RKO (cell line): ENCODE data around the gene UBE2G1.
"Not testable (repeated sequence)": the region's sequence is repeated elsewhere in the genome, so short reads cannot be mapped to it uniquely, and the experiment has no call there.

Source experiments
- DNase-seq: peaks from one replicate; pipeline ENCODE4 v3.0.0-alpha.2; 2016; ENCODE audit warnings: low spot score

UBE2G1 gene

DNA sequence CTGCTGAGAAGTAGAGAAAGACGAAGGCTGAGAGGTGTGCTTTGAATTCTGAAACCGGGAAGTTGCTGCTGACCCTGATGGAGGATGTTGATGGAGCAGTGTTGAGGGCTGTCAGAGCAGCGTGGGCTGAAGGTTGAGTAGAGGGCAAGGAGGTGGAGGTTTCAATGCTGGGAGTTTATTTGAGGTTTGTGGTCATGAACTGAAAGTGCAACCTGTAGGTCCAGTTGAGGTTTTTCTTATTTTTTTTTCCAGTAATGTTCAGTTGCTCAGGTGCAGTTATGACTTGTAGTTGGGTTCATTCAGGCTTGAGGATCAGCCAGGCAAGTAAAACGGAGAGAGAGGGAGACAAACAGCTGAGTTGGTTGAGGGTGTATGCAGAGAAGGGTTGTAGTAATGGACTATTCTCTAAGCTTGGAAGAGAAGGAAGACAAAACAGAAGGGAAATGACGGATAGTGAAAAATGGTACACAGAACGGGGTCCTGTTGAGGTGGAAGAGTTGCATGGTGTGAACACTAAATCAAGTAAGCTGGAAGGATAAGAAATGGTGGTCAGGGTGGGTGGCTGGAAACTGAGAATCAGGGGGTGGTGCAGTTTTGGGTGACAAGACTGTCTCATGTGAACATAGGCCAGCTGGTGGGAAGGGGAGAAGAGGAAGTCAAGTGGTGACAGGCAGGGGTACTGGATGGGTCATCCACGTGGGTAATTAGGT, 8.7 kb upstream of the UBE2G1 start:
- no peak for DNase-seq

DNA sequence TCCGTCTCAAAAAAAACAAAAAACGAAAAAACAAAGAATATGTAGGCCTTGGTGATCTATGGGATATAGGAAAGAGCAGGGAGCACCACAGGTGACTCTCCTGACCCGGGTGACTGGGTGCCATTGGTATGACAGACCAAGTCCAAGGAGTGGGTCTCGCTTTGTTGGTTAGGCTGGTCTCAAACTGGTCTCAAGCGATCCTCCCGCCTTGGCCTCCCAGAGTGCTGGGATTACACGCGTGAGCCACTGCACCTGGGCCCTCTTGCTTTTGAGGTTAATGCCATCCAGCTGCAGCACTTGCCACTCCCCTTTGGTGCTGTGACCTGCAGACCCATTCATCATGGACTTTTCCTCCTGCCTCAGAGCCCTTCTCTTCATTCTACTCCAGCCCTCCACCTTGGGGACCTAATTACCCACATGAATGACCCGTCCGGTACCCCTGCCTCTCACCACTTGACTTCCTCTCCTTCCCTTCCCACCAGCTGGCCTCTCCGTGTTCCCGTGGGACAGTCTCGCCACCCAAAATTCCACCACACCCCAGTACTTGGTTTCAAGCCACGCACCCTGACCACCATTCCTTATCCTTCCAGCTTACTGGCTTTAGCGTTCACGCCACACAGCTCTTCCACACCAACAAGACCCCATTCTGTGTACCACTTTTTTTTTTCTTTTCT, 3.2 kb upstream of the UBE2G1 start:
- no peak for DNase-seq

GRCh38 chr17:4368341-4368740, 1.9 kb upstream of the UBE2G1 start:
- no peak for DNase-seq

GRCh38 chr17:4367177-4367576, 702 bp upstream of the UBE2G1 start:
- not testable (repeated sequence) for DNase-seq

DNA sequence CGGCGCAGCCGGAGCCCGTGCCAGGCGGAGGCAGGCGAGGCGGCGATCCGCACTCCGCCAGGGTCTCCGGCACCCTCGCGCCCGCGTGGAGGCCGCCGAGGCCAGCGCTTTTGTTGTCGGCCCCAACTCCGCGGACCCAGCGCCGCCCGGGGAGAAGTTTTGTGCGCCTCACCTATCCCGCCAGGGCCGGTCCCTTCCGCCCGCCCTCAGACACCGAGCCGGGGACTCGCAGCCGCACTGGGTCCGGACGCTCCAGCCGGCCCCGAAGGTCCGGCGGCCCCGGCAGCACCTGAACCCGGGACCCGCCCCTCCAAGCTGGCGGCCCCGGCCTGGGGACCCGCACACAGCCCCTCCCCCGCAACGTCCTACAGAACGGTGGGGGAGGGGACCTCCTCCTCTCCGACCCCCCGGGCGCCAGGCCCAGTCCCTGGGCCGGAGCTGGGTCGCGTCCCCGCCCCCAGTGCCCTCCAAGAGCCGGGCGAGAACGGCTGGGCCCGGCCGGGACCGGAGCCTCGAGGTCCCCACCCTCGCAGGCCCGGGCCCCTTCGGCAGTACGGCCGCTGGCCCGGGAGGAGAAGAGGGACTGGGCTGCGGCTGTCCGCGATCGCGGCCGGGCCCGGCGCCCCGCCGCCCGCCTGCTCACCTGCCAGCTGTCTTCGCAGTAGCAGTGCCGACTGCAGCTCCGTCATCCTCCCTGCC, 698 bp downstream of the UBE2G1 start:
- DNase-seq, result peak; percentile 19

DNA sequence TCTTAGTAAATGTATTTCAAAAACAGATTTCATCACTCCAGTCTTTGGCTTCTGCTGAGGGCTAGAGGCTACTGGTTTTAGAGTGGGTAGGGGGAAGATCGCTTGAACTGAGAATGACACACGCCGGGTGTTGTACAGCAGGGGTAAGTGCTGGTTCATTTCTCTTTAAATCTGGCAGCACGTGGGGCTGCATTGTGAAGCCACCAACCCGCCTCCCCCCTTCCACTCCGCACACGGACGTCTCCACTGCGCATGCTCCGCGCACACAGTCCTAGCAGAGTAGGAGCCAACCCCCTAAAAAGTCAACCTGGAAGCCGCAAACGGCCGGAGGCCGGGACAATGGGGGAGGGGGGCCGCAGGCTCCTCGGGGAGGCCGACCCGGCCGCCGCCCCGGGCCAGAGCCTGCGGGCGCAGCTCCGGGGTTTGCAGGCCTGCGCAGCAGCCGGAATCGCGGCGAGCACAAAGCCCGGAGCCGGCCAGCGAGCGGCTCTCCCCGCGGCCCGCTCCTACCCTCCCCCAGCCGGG, 1.3 kb downstream of the UBE2G1 start:
- DNase-seq, result peak; percentile 95

DNA sequence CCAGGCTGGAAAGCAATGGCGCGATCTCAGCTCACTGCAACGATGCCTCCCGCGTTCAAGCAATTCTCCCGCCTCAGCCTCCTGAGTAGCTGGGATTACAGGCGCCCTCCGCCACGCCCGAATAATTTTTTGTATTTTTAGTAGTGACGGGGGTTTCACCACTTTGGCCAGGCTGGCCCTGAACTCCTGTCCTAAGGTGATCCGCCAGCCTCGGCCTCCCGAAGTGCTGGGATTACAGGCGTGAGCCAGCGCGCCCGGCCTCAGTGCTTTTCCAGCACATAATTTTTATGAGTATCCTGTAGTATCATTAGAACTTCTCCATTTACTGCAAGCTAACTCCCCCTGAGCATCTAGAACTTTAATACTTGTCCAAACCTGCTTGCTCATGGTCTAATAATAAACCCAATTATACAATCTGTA, 1.8 kb downstream of the UBE2G1 start:
- DNase-seq, result no peak

- no peak for DNase-seq
Observed at GRCh38 chr17:4362141-4362540, 4.3 kb downstream of the UBE2G1 start.

- no peak for DNase-seq
Observed at GRCh38 chr17:4358154-4358553, 8.3 kb downstream of the UBE2G1 start.

DNA sequence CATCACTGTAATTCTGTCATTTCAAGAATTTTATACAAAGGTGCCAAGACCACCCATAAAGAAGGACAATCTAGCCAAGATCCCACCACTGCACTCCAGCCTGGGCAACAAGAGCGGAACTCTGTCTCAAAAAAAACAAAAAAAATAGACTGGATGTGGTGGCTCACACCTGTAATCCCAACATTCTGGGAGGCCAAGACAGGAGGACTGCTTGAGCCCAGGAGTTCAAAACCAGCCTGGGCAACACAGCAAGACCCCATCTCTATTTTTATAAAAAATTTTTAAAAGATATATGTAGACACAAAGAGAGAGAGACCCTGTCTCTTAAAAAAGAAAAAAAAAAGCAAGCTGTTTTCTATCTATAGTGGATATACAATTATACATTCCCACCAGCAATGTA, 8.8 kb downstream of the UBE2G1 start:
- DNase-seq, result no peak

DNA sequence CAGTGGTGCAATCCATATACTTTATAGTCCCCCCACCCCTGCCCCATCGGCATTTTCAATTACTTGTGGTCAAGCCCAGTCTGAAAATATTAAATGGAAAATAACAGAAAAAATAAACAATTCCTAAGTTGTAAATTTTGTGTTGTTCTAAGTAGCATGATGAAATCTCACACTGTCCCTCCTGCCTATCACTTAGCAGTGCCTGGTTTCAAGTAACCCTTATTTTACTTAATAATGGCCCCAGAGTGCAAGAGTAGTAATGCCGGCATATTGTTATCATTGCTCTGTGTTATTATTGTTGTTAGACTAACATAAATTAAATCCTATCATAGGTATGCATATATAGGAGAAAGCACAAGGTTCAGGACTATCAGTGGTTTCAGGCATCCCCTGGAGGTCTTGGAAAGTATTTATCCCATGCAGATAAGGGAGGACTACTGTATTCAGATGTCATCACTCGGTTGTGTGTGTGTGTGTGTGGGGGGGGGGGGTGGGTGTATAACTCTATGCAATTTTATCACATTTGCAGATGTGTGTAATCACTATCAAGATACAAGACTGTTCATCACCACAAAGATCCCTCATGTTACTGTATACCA, 9.3 kb downstream of the UBE2G1 start:
- DNase-seq, result no peak

DNA sequence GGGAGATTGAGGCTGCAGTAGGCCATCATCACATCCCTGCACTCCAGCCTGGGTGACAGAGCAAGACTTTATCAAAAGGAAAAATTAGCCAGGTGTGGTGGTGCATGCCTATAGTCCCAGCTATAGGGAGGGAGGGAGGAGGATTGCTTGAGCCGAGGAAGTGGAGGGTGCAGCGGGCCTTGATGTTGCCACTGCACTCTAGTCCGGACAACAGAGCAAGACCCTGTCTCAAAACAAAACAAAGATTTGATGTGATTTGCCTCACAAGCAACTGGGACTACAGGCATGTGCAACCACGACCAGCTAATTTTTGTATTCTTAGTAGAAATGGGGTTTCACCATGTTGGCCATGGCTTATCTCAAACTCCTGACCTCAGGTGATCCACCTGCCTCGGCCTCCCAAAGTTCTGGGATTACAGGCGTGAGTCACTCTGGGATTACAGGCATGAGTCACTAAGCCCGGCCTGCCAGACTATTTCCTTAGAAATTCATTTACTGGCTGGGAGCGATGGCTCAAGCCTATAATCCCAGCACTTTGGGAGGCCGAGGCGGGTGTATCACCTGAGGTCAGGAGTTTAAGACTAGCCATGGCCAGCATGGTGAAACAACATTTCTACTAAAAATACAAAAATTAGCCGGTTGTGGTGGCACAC, 11.5 kb downstream of the UBE2G1 start:
- DNase-seq, result no peak

- no peak for DNase-seq
Observed at GRCh38 chr17:4354206-4354605, 12.3 kb downstream of the UBE2G1 start.

GRCh38 chr17:4350214-4350613, 16.3 kb downstream of the UBE2G1 start:
- not testable (repeated sequence) for DNase-seq

- DNase-seq, result no peak
Observed at GRCh38 chr17:4345581-4346252, 20.8 kb downstream of the UBE2G1 start.

GRCh38 chr17:4344926-4345325, 21.5 kb downstream of the UBE2G1 start:
- no peak for DNase-seq

GRCh38 chr17:4342535-4342934, 23.9 kb downstream of the UBE2G1 start:
- no peak for DNase-seq

DNA sequence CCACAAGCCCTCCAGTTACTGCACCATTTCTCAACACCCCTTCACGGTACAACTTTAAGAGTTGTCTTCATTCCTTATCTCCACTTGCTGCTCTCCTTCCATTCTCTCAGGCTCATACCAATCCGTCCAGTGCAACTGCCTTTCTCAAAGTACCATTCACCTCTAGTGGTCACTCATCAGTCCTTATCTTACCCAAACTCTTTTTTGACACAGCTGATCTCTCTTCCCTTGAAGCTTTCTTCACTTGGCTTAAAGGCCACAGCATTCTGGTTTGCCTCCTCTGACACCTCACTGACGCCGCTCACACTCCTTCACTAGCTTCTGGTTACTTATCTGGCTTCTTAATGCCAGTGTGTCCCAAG, 24.9 kb downstream of the UBE2G1 start:
- no peak for DNase-seq

DNA sequence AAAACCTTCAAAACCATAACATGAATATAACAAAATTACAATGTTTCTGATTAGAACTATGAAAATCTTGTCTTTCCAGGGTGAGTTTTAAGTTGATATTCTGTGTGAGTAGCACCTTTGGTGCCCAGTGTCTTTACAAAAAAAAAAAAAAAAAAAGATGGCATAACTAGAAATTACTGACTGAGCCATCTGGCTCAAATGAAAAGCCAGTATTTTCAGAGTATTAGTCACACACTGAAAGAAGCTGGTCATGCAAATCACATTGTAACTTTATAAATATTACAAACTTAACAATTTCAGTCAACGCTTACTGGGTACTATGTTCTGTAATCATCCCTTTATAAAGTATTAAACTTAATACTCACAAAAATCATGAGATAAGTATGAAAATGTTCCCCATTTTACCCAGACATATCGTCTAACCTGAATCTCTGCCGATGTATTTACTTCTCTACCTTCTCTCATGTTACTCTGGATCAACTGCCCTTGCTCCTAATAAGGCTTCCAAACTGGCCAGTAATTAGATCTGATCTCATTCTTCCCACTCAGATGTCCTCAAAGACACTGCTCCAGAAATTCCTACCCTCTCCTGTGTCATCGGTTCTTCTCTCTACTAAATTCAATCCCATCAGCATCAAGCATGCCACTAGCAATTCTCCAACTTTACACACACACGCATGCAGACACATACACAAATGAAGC, 25.4 kb downstream of the UBE2G1 start:
- DNase-seq, result no peak

- DNase-seq, result no peak
Observed at GRCh38 chr17:4334776-4335584, 31.5 kb downstream of the UBE2G1 start.
